K562 (cell line): ENCODE results near the gene DIP2B. TPM values are rescaled to one million over a fixed set of nuclear protein-coding genes. Genes with fewer than 3 reads are reported as not detected.

Experiments used
- FOXP1 ChIP-seq: sonication (generic); formaldehyde crosslinking; IDR thresholded peaks from 2 replicates; pipeline ENCODE4 v1.8.0; 2022; ENCODE audit warnings: mild to moderate bottlenecking, missing genetic modification reagents
- FOXP4 ChIP-seq: sonication (generic); formaldehyde crosslinking; IDR thresholded peaks from 2 replicates; pipeline ENCODE4 v1.8.0; 2022; ENCODE audit warnings: mild to moderate bottlenecking, missing genetic modification reagents, borderline replicate concordance
- GABPB1 ChIP-seq: sonication (generic); formaldehyde crosslinking; IDR thresholded peaks from 2 replicates; pipeline ENCODE4 v1.8.0; 2022; ENCODE audit warnings: mild to moderate bottlenecking, missing genetic modification reagents
- GTF2F1 ChIP-seq: IDR thresholded peaks from 2 replicates; pipeline ENCODE4 v1.6.1; 2011; ENCODE audit warnings: low read depth, low read length, improper control_type of control experiment
- KLF16 ChIP-seq: IDR thresholded peaks from 2 replicates; pipeline ENCODE4 v1.6.1; 2016; ENCODE audit warnings: antibody characterized with exemption
- MCM7 ChIP-seq, 2 experiments: fragments of 450-650 bp; IDR thresholded peaks; 2 replicates each; pipeline ENCODE4 v1.6.1; 2016 to 2018
- NCOR1 ChIP-seq: fragments of 450-650 bp; IDR thresholded peaks from 2 replicates; pipeline ENCODE4 v1.6.1; 2016; ENCODE audit warnings: mild to moderate bottlenecking, moderate library complexity
- NFRKB ChIP-seq: fragments of 450-650 bp; IDR thresholded peaks from 2 replicates; pipeline ENCODE4 v1.6.1; 2016; ENCODE audit warnings: low read depth
- NONO ChIP-seq, 2 experiments: fragments of 200-400 bp in 1 of 2; fragments of 450-650 bp in 1 of 2; formaldehyde crosslinking in 1 of 2; IDR thresholded peaks; 2 replicates each; pipeline ENCODE4 v1.6.1; 2017; ENCODE audit warnings: low read depth in 2 of 2, mild to moderate bottlenecking in 2 of 2, moderate library complexity in 2 of 2, low read length in 1 of 2
- NUFIP1 ChIP-seq: fragments of 450-650 bp; IDR thresholded peaks from 2 replicates; pipeline ENCODE4 v1.6.1; 2018; ENCODE audit not compliant: partially characterized antibody
- PCBP1 ChIP-seq: fragments of 200-400 bp; formaldehyde crosslinking; IDR thresholded peaks from 2 replicates; pipeline ENCODE4 v1.6.1; 2018; ENCODE audit warnings: mild to moderate bottlenecking, low read depth, low read length; ENCODE audit not compliant: poor library complexity, severe bottlenecking
- PML ChIP-seq: IDR thresholded peaks from 2 replicates; pipeline ENCODE4 v1.6.1; 2012; ENCODE audit warnings: low read length, inconsistent platforms
- POLR2G ChIP-seq: fragments of 200-400 bp; formaldehyde crosslinking; IDR thresholded peaks from 2 replicates; pipeline ENCODE4 v1.6.1; 2017; ENCODE audit warnings: low read depth, mild to moderate bottlenecking, antibody characterized with exemption, low read length, moderate library complexity
- SUPT5H ChIP-seq: fragments of 450-650 bp; IDR thresholded peaks from 2 replicates; pipeline ENCODE4 v1.6.1; 2016
- ZBTB12 ChIP-seq: fragments of 250-450 bp; sonication (Bioruptor Pico); IDR thresholded peaks from 2 replicates; pipeline ENCODE4 v1.4.0; 2020
- ZEB2 ChIP-seq: fragments of 450-650 bp; IDR thresholded peaks from 2 replicates; pipeline ENCODE4 v1.6.1; 2016
- ZNF431 ChIP-seq: sonication (generic); formaldehyde crosslinking; IDR thresholded peaks from 2 replicates; pipeline ENCODE4 v1.8.0; 2022; ENCODE audit warnings: mild to moderate bottlenecking, missing genetic modification reagents
- ZNF668 ChIP-seq: fragments of 250-450 bp; sonication (Bioruptor Pico); IDR thresholded peaks from 2 replicates; pipeline ENCODE4 v1.8.0; 2022; ENCODE audit warnings: mild to moderate bottlenecking, inconsistent platforms
- polyA plus RNA-seq, 8 experiments: library from polyadenylated mRNA; depleted of rRNA in 4 of 8; stranded (reverse) in 5 of 8; unstranded in 3 of 8; fragments of >200 nt; fragmentation: Nextera tagmentation in 2 of 8; fragmentation: Illumina TruSeq in 1 of 8; extraction: Ambion mirVana in 2 of 8; extraction: Trizol in 1 of 8; gene quantifications; 2 replicates each; pipeline versions ENCODE4 v1.2.1 to v1.2.3, GENCODE V29; 2011 to 2014; ENCODE audit warnings: inconsistent platforms in 1 of 8, missing spikeins in 1 of 8
- total RNA-seq, 7 experiments: library from RNA; depleted of rRNA in 6 of 7; stranded (reverse); fragments of >200 nt in 6 of 7; fragmentation: Illumina TruSeq in 2 of 7; extraction: Trizol in 2 of 7; gene quantifications; 2 replicates each; pipeline versions ENCODE4 v1.2.1 to v1.2.3, GENCODE V29; 2011 to 2021; ENCODE audit warnings: low replicate concordance in 1 of 7
- TF ChIP-seq, protein P1 (sequence below): sonication (generic); formaldehyde crosslinking; IDR thresholded peaks from 2 replicates; pipeline ENCODE4 v1.8.0; 2022; ENCODE audit warnings: missing genetic modification reagents, mild to moderate bottlenecking, moderate library complexity, borderline replicate concordance
- TF ChIP-seq, protein P2 (sequence below): fragments of 200-800 bp; sonication (Bioruptor generic); IDR thresholded peaks from 2 replicates; pipeline ENCODE4 v1.6.1; 2017; ENCODE audit warnings: missing genetic modification characterization, missing compliant biosample characterization
- TF ChIP-seq, protein P3 (sequence below): fragments of 150-350 bp; conservative IDR thresholded peaks from 2 replicates; pipeline ENCODE4 v1.6.1; 2014; ENCODE audit warnings: low read length

The DIP2B gene
- total and polyA plus RNA-seq, 9 of the 15 experiments (the other 6 are each of a cell fraction or from before 2014, with no cell fraction given) = 4.6 to 26.1 (median 18.8) TPM

DNA sequence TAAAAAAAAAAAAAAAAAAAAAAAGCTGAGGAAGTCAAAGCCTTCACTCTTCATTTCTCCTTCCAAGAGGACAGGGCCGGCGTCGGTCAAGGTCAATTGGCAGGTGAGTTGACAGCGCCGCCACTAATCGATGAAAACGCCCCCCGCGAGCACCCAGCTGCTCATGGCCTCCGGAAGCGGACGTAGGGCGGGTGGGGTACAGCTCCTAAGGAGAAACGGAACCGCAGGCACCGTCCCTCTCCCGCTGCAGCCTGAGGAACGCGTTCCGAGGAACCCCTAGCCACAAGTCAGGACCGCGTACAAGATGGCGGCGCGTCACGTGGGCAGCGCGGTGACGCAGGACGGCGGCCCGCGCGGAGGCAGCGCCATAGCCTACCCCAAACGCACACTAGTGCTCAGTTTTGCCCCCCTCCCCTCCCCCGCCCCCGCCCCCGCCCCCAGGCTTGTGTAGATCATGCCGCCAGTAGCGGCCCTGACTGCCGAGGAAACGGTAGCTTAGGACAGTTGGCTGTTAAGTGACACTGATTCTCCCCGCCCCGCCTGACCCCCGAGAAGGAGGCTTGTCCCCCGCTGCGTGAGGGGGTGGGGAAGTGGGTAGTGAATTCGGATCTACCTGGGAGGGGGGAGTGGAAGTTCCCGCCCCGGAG is 259.0 kb downstream of the DIP2B start, which contains the start of gene ATF1 (continued):
- TF ChIP-seq NFRKB (peak; percentile 93), SUPT5H (peak; percentile 92), NCOR1 (0 out of 2 replicates have a peak, but pooled peaks have one; percentile 5), POLR2G (peak; percentile 84), KLF16 (0 out of 2 replicates have a peak, but pooled peaks have one; percentile 3), NUFIP1 (no peak), MCM7 (IDR thresholded peaks at IDR 0.05) (no peak), FOXP1 (CRISPR knock-in tag) (peak; percentile 70; the same call in 1 of the 2 replicates), GTF2F1 (peak; percentile 81; the same call in 1 of the 2 replicates), GABPB1 (CRISPR knock-in tag) (peak; percentile 73), PCBP1 (peak; percentile 99), ZNF668 (CRISPR knock-in tag) (no peak), NONO (IDR thresholded peaks at IDR 0.05; ENCODE audit: low read depth in 2 of 2, low read length in 1 of 2) (peak in 1 of 2 experiments; percentile 21; a peak in 1 of 4 replicates), ZNF431 (0 out of 2 replicates have a peak, but pooled peaks have one; percentile 30), ZEB2 (peak; percentile 41; the same call in 1 of the 2 replicates), FOXP4 (CRISPR knock-in tag) (0 out of 2 replicates have a peak, but pooled peaks have one; percentile 43), PML (peak; percentile 72; the same call in 1 of the 2 replicates), ZBTB12 (CRISPR knock-in tag) (peak; percentile 68; the same call in 1 of the 2 replicates)
- TF ChIP-seq, protein P1, sequence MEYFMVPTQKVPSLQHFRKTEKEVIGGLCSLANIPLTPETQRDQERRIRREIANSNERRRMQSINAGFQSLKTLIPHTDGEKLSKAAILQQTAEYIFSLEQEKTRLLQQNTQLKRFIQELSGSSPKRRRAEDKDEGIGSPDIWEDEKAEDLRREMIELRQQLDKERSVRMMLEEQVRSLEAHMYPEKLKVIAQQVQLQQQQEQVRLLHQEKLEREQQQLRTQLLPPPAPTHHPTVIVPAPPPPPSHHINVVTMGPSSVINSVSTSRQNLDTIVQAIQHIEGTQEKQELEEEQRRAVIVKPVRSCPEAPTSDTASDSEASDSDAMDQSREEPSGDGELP (CRISPR knock-in tag) = peak; percentile 93
- TF ChIP-seq, protein P2, sequence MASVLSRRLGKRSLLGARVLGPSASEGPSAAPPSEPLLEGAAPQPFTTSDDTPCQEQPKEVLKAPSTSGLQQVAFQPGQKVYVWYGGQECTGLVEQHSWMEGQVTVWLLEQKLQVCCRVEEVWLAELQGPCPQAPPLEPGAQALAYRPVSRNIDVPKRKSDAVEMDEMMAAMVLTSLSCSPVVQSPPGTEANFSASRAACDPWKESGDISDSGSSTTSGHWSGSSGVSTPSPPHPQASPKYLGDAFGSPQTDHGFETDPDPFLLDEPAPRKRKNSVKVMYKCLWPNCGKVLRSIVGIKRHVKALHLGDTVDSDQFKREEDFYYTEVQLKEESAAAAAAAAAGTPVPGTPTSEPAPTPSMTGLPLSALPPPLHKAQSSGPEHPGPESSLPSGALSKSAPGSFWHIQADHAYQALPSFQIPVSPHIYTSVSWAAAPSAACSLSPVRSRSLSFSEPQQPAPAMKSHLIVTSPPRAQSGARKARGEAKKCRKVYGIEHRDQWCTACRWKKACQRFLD = peak; percentile 77
- TF ChIP-seq, protein P3, sequence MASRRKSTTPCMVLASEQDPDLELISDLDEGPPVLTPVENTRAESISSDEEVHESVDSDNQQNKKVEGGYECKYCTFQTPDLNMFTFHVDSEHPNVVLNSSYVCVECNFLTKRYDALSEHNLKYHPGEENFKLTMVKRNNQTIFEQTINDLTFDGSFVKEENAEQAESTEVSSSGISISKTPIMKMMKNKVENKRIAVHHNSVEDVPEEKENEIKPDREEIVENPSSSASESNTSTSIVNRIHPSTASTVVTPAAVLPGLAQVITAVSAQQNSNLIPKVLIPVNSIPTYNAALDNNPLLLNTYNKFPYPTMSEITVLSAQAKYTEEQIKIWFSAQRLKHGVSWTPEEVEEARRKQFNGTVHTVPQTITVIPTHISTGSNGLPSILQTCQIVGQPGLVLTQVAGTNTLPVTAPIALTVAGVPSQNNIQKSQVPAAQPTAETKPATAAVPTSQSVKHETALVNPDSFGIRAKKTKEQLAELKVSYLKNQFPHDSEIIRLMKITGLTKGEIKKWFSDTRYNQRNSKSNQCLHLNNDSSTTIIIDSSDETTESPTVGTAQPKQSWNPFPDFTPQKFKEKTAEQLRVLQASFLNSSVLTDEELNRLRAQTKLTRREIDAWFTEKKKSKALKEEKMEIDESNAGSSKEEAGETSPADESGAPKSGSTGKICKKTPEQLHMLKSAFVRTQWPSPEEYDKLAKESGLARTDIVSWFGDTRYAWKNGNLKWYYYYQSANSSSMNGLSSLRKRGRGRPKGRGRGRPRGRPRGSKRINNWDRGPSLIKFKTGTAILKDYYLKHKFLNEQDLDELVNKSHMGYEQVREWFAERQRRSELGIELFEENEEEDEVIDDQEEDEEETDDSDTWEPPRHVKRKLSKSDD = 0 out of 2 replicates have a peak, but pooled peaks have one; percentile 66
